KMS-11 (cell line): ENCODE results near the gene VWA2.

ENCODE experiments used
- H2AFZ ChIP-seq: fragments of 200-600 bp; sonication (generic); 2 replicates; pipeline ENCODE4 v1.6.1; 2016; ENCODE audit warnings: antibody characterized with exemption, mixed run types, low read depth
- H3K27ac ChIP-seq: fragments of 200-600 bp; sonication (generic); 2 replicates; pipeline ENCODE4 v1.6.1; 2016; ENCODE audit warnings: mild to moderate bottlenecking, mixed run types
- H3K27me3 ChIP-seq: fragments of 200-600 bp; sonication (generic); 2 replicates; pipeline ENCODE4 v1.6.1; 2017; ENCODE audit warnings: mild to moderate bottlenecking, low read depth, mixed run types, moderate library complexity; ENCODE audit not compliant: insufficient read depth
- H3K36me3 ChIP-seq: fragments of 200-600 bp; sonication (generic); 2 replicates; pipeline ENCODE4 v1.6.1; 2017; ENCODE audit warnings: mild to moderate bottlenecking, mixed run types; ENCODE audit not compliant: insufficient read depth
- H3K4me1 ChIP-seq: fragments of 200-600 bp; sonication (generic); 2 replicates; pipeline ENCODE4 v1.6.1; 2016; ENCODE audit warnings: mild to moderate bottlenecking, low read depth, mixed run types; ENCODE audit not compliant: poor library complexity, severe bottlenecking
- H3K4me2 ChIP-seq: fragments of 200-600 bp; sonication (generic); 2 replicates; pipeline ENCODE4 v1.7.0; 2016; ENCODE audit warnings: mild to moderate bottlenecking, mixed run types
- H3K4me3 ChIP-seq: fragments of 200-600 bp; sonication (generic); IDR thresholded peaks from 2 replicates; pipeline ENCODE4 v1.6.1; 2017; ENCODE audit warnings: low read depth, low read length, mixed read lengths; ENCODE audit not compliant: insufficient read depth
- H3K79me2 ChIP-seq: fragments of 200-600 bp; sonication (generic); 2 replicates; pipeline ENCODE4 v1.6.1; 2016; ENCODE audit warnings: low read depth, mixed run types; ENCODE audit not compliant: insufficient read depth
- H3K9ac ChIP-seq: fragments of 200-600 bp; sonication (generic); 2 replicates; pipeline ENCODE4 v1.6.1; 2016; ENCODE audit warnings: mild to moderate bottlenecking, mixed run types
- H4K20me1 ChIP-seq: fragments of 200-600 bp; sonication (generic); 2 replicates; pipeline ENCODE4 v1.6.1; 2016; ENCODE audit warnings: mild to moderate bottlenecking, mixed run types; ENCODE audit not compliant: insufficient read depth
- CTCF ChIP-seq: fragments of 200-600 bp; sonication (generic); conservative IDR thresholded peaks from 2 replicates; pipeline ENCODE4 v1.6.1; 2017; ENCODE audit warnings: low read depth, mild to moderate bottlenecking, antibody characterized with exemption, low read length, moderate library complexity, mixed read lengths

The VWA2 gene

GRCh38 chr10:114278884-114279191 is 39.8 kb downstream of the VWA2 start:
- no peak overlapping the region for H3K4me2 ChIP-seq
- no peaks in the 10 kb centered on the region for H3K4me1 ChIP-seq
- no peaks in the 10 kb centered on the region for H3K36me3 ChIP-seq
- H3K79me2 ChIP-seq: no peaks in the 10 kb centered on the region
- H3K9ac ChIP-seq: no peak overlapping the region
- no peak overlapping the region for H2AFZ ChIP-seq
- no peaks in the 10 kb centered on the region for H4K20me1 ChIP-seq
- no peaks in the 10 kb centered on the region for H3K27me3 ChIP-seq
- TF ChIP-seq CTCF: no peak
- no peak overlapping the region for H3K4me3 ChIP-seq
- H3K27ac ChIP-seq: no peak overlapping the region

GRCh38 chr10:114279289-114279688 is 40.2 kb downstream of the VWA2 start:
- Histone ChIP-seq H2AFZ (no peak overlapping the region), H3K4me3 (no peak overlapping the region), H3K36me3 (no peaks in the 10 kb centered on the region), H3K4me2 (no peak overlapping the region), H3K4me1 (no peaks in the 10 kb centered on the region), H3K27ac (no peak overlapping the region), H3K9ac (no peak overlapping the region), H3K27me3 (no peaks in the 10 kb centered on the region), H4K20me1 (no peaks in the 10 kb centered on the region), H3K79me2 (no peaks in the 10 kb centered on the region)
- no peak for TF ChIP-seq CTCF

- no peak overlapping the region for H3K4me3 ChIP-seq
- TF ChIP-seq CTCF: no peak
These were observed 41.0 kb downstream of the VWA2 start for GRCh38 chr10:114279901-114280644.

GRCh38 chr10:114281006-114281405 is 42.0 kb downstream of the VWA2 start:
- no peaks in the 10 kb centered on the region for H3K79me2 ChIP-seq

More at GRCh38 chr10:114279901-114280644, 41.0 kb downstream of the VWA2 start:
- Histone ChIP-seq H2AFZ (no peak overlapping the region), H4K20me1 (no peaks in the 10 kb centered on the region), H3K9ac (no peak overlapping the region), H3K36me3 (no peaks in the 10 kb centered on the region), H3K4me1 (no peaks in the 10 kb centered on the region), H3K79me2 (no peaks in the 10 kb centered on the region), H3K27me3 (no peaks in the 10 kb centered on the region), H3K27ac (no peak overlapping the region), H3K4me2 (no peak overlapping the region)

More at GRCh38 chr10:114281006-114281405, 42.0 kb downstream of the VWA2 start:
- Histone ChIP-seq H3K36me3 (no peaks in the 10 kb centered on the region), H3K27me3 (no peaks in the 10 kb centered on the region), H3K27ac (no peak overlapping the region), H3K4me3 (no peak overlapping the region), H3K4me1 (no peaks in the 10 kb centered on the region), H2AFZ (no peak overlapping the region), H4K20me1 (no peaks in the 10 kb centered on the region), H3K9ac (no peak overlapping the region), H3K4me2 (no peak overlapping the region)
- TF ChIP-seq CTCF: no peak
